NCI-H146 treated with DMSO at 0.1 percent for 48 hours (cell line): Measurements from ENCODE around the gene FAM184A.
"Not testable (repeated sequence)": the region's sequence is repeated elsewhere in the genome, so short reads cannot be mapped to it uniquely, and the experiment has no call there.

Experiments used
- DNase-seq: peaks from one replicate; lab custom pipeline; 2025; ENCODE audit not compliant: unreplicated experiment; lab: John Stamatoyannopoulos, UW

Gene FAM184A, protein sequence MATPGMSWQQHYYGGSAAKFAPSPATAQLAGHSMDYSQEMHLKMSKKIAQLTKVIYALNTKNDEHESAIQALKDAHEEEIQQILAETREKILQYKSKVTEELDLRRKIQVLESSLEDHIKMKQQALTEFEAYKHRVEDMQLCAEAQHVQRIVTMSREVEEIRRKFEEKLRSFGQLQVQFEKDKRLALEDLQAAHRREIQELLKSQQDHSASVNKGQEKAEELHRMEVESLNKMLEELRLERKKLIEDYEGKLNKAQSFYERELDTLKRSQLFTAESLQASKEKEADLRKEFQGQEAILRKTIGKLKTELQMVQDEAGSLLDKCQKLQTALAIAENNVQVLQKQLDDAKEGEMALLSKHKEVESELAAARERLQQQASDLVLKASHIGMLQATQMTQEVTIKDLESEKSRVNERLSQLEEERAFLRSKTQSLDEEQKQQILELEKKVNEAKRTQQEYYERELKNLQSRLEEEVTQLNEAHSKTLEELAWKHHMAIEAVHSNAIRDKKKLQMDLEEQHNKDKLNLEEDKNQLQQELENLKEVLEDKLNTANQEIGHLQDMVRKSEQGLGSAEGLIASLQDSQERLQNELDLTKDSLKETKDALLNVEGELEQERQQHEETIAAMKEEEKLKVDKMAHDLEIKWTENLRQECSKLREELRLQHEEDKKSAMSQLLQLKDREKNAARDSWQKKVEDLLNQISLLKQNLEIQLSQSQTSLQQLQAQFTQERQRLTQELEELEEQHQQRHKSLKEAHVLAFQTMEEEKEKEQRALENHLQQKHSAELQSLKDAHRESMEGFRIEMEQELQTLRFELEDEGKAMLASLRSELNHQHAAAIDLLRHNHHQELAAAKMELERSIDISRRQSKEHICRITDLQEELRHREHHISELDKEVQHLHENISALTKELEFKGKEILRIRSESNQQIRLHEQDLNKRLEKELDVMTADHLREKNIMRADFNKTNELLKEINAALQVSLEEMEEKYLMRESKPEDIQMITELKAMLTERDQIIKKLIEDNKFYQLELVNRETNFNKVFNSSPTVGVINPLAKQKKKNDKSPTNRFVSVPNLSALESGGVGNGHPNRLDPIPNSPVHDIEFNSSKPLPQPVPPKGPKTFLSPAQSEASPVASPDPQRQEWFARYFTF

GRCh38 chr6:119078376-119079282 lies at the start of gene FAM184A:
Gene FAM184A (minus strand): TSS chr6:119078664. CDS start chr6:119078299, 365 bp downstream.
- peak; percentile 68 for DNase-seq

- DNase-seq, result no peak
These were observed 49.2 kb upstream of the FAM184A start for GRCh38 chr6:119127627-119128026.

DNA sequence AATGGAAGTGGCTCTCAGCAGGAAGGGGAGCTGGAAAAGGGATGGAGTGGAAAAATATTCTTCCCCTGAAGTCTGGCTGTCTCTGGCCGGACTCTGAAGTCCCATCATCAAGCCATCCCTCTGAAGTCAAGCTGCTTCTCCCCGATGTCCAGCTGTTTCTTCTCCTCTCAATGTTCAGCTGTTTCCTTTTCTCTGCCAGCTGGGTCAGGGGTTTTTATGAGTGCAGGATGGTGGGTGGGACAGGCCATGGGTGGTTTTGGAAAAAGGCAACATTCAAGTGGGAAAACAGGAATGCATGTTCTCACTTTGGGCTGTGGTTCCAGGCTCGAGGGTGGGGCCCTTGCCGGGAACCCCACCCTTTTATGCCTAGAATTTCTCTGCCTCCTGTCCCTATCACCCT lies 48.4 kb upstream of the FAM184A start:
- no peak for DNase-seq

DNA sequence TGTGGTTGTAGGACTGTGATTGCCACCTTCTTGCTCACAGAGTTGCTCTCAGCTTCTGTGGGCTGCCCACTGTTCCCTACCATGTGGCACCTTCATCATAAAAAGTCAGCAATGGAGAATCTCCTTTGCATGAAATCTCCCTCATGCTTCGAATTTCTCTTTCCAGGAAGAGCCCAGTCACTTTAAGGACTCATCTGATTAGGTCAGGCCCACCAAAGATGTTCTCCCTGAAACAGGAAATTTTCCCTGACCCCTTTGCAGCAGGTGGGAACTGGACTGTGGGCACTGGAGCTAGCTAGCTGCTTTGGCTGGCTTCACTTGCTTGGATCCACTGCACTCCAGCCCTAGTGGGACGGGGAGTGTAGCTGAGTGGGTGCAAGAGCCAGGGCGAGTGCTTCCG lies 47.7 kb upstream of the FAM184A start:
- no peak for DNase-seq

GRCh38 chr6:119125576-119125975 lies 47.1 kb upstream of the FAM184A start:
- no peak for DNase-seq

GRCh38 chr6:119124079-119124824 lies 45.8 kb upstream of the FAM184A start:
- no peak for DNase-seq

GRCh38 chr6:119122336-119122735 lies 43.9 kb upstream of the FAM184A start:
- no peak for DNase-seq

DNA sequence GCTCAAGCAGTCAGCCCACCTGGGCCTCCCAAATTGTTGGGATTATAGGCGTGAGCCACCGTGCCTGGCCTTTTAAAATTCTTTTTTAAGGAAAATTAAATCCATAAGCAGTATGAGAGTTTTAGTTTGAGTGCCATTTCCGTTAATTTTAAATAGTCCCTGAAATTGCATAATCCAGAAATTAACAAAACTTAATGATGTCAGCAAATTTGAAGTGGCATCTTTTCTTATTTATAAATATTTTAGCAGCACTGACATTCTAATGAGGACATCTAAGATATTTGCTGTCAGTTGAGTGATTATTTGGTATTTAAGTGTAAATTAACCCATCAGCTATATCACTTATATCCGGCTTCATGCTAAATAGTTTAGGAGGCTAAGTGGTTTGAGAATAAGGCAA lies 42.9 kb upstream of the FAM184A start:
- no peak for DNase-seq

DNA sequence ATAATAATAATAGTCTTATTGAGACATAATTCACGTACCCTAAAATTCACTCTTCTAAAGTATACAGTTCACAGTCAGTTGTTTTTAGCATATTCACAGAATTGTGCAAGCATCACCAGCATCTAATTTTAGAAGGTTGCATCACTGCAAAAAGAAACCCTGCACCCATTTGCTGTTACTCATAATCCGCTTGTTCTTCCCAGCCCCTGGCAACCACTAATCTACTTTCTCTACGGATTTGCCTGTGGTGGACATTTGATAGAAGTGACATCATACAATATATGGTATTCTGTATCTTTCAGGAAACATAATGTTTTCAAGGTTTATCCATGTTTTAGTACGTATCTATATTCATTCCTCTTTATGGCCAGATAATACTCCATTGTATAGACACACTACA lies 41.5 kb upstream of the FAM184A start:
- DNase-seq, result no peak

DNA sequence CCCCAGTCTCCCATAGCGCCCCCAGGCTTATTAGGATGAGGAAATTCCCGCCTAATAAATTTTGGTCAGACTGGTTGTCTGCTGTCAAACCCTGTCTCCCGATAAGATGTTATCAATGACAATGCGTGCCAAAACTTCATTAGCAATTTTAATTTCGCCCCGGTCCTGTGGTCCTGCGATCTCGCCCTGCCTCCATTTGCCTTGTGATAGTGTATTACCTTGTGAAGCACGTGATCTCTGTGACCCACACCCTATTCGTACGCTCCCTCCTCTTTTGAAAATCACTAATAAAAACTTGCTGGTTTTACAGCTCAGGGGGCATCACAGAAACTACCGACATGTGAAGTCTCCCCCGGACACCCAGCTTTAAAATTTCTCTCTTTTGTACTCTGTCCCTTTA lies 40.6 kb upstream of the FAM184A start:
- not testable (repeated sequence) for DNase-seq

- DNase-seq, result no peak
These were observed 38.3 kb upstream of the FAM184A start for GRCh38 chr6:119116712-119117281.

GRCh38 chr6:119113961-119114360 lies 35.5 kb upstream of the FAM184A start:
- no peak for DNase-seq

DNA sequence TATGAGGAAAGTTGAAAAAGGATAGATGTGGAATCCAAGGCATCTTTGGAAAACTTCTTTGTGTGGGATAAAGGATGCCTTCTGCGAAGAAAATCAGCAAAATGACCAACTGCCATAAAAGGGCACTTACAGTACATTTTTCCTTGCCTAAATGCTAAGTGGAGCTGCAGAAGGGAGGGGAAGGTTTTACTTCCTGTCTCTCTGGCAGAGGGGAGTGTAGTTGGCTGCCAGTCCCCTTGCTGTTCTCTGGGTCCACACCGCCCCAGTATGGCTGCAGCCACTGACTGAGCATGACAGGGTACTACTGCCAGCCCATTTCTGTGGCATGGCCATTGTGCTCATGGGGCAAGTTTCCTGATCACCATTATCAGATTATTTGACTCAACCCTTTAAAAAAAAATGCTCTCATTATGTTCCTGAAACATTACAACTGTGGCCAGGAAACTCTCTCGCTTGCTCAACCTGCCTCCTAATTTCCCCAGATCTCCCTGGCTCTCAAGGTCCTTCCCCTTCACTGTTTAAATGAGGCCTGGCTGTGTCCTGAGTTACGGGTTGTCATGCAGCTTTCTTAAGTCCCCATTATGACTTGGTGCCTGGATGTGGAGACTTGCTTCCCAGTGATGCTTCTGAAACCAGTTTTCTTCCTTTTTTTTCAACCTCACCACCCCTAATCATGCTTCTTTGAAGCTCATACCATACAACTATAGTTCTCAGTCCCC lies 34.5 kb upstream of the FAM184A start:
- no peak for DNase-seq

DNA sequence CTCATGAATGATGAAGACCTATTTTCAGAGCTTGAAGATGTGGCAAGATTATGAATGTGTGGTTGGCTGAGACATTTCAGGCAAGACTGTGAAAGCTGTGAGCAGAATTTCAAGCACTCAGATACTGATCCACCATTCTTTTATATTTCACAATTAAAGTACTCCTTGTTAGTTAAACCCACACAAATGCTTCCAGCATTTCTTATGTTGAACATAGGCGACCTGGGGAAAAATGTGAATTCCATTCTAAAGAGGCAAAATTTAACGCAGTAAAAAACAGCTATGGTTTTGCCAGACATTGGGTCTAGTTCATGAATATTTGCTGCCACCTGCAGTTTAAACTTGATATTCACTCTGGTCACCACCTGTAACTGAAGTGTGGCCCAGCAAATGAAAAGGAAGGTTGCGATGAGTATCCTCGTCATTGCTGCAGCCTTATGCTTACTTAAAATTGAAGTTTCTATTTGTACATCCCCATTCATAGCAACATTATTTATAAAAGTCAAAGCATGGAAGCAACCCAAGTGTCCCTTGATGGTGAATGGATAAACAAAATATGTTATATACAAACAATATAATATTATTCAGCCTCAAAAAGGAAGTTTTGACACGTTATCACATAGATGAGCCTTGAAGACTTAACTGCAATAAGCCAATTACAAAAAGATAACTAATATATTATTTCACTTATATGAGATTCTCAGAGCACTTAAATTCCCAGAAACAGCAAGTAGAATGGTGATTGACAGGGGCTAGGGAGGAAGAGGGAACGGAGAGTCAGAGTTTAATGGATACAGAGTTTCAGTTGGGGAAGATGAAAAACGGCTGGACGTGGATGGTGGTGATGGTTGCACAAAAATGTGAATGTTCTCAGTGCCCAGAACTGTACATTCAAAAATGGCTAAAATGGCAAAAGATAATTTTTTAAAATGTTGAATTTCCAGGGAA lies 32.4 kb upstream of the FAM184A start:
- peak; percentile 28 for DNase-seq

- no peak for DNase-seq
These were observed 31.3 kb upstream of the FAM184A start for GRCh38 chr6:119109654-119110325.

DNA sequence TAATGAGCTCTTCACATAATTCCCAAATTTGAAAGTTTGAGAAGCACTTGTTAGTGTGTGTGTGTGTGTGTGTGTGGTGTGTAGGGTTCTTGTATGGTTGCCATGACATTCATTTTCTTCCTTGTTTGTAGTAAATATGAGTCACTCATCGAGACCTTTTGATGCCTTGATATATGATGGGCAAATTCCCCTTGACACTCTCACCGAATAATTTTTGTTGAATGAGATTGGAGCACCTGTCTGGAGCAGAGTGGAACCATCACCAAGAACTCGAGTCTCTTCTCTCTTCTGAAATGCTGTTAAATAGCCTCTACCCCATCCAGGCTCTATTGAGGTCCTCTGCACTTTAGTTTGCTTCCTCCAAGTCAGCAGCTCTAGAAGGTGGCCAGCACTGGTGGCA lies 29.6 kb upstream of the FAM184A start:
- DNase-seq, result no peak

DNA sequence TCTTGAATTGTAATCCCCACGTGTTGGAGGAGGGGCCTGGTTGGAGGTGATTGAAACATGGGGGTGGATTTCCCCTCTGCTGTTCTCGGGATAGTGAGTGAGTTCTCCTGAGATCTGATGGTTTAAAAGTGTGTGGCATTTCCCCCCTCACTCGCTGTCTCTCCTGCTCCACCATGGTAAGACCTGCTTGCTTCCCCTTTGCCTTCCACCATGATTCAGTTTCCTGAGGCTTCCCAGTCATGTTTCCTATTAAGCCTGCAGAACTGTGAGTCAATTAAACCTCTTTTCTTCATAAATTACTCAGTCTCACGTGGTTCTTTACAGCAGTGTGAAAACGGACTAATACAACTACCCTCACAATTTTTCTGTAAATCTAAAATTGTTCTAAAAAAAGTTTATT lies 26.8 kb upstream of the FAM184A start:
- DNase-seq, result no peak
